ENCODE measurements around the gene PARD3.

PARD3 gene

DNA sequence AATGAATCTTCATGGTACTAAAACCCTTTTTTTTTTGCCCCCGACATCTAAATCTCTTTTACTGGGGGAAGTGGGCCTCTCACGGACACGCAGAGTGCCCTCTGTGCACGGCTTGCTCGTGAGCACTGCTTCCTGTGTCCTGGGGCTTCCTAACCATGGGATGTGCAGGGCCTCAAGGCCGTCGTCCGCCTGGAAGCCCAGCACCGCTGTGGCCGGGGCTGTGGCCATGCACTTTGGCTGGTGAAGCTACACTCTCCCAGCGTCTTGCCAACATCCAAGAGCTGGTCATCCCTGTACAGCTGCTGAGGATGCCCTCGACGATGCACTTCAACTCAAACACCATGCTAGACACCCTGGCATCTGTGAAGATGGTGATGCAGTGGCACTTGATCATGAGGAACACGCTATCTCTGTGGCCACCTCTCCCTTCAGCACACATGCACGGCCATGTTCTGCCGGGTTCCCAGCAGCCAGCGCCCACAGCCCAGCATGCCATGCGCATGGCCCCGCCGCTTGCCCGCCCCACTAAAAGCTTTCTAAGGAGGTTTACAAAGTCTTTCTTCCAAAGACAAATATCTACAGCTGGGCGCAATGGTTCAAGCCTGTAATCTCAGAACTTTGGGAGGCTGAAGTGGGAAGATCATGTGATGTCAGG is 326.5 kb downstream of the PARD3 start:
- H3K4me3 Mint-ChIP-seq: no peak overlapping the region

DNA sequence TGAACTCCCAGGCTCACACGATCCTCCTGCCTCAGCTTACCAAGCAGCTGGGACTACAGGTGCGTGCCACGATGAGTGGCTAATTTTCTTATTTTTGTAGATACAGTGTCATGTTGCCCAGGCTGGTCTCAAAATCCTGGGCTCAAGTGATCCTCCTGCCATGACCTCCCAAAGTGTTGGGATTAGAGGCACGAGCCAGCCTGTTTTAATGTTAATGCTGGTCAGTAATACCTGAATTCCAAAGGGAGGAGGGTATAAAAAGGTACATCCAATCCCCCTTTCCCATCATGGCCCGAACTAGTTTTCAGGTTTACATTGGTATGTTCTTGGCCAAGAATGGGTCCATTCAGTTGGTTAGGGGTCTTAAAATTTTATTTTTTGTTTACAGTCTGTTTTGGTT is 329.1 kb downstream of the PARD3 start:
- no peak for ATAC-seq
- DNase-seq (ENCODE audit: low spot score in 2 of 2): no peak
- Mint-ChIP-seq H3K27ac (no peak overlapping the region), H3K4me1 (no peaks in the 10 kb centered on the region), H3K4me3 (no peak overlapping the region), H3K36me3 (no peaks in the 10 kb centered on the region), H3K9me3 (no peaks in the 10 kb centered on the region)

More for the DNA sequence above, 326.5 kb downstream of the PARD3 start:
- Mint-ChIP-seq H3K4me1 (no peaks in the 10 kb centered on the region), H3K27ac (no peak overlapping the region), H3K36me3 (no peaks in the 10 kb centered on the region), H3K9me3 (no peaks in the 10 kb centered on the region)
- DNase-seq (ENCODE audit: low spot score in 2 of 2): no peak
- ATAC-seq: no peak

DNA sequence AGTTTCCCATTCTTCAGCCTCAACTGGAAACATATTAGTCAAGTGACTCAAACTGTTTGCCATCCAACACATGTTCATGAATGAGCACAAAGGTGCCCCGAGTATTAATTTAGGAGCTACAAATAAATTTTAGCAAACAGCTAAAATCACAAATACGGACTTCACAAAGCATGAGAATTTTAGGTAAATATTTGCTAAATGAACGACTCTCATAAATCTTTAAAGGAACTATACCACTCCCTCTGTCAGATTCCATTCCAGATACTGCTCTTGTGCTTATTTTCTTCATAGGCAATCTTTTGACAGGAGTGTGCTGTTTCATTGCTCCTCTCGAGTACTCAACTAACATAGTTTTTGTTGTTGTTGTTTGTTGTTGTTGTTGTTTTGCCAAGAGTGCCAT is 330.9 kb downstream of the PARD3 start:
- no peaks in the 10 kb centered on the region for H3K9me3 Mint-ChIP-seq
- H3K27ac Mint-ChIP-seq: no peak overlapping the region
- no peaks in the 10 kb centered on the region for H3K4me1 Mint-ChIP-seq
- DNase-seq (ENCODE audit: low spot score in 2 of 2): no peak
- H3K4me3 Mint-ChIP-seq: no peak overlapping the region
- H3K36me3 Mint-ChIP-seq: no peaks in the 10 kb centered on the region
- no peak for ATAC-seq

DNA sequence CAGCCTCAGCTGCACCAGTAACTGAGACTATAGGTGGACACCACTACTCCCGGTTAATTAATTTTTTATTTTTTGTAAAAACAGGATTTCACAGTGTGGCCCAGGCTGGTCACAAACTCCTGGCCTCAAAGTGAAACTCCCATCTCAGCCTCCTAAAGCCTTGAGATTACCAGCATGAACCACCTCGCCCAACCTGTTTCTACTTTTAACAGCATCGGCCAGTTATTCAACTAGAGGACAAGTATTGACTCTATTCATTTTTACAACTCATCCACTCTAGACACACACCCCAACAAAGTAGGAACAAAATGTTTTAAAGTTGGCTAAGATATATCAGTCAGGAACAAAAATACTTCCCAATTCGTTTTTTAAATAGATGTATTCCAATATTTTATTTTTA is 334.8 kb downstream of the PARD3 start:
- no peaks in the 10 kb centered on the region for H3K4me1 Mint-ChIP-seq
- DNase-seq (ENCODE audit: low spot score in 2 of 2) (no peak), ATAC-seq (no peak)
- H3K9me3 Mint-ChIP-seq: no peaks in the 10 kb centered on the region
- no peaks in the 10 kb centered on the region for H3K36me3 Mint-ChIP-seq
- H3K4me3 Mint-ChIP-seq: no peak overlapping the region
- H3K27ac Mint-ChIP-seq: no peak overlapping the region

DNA sequence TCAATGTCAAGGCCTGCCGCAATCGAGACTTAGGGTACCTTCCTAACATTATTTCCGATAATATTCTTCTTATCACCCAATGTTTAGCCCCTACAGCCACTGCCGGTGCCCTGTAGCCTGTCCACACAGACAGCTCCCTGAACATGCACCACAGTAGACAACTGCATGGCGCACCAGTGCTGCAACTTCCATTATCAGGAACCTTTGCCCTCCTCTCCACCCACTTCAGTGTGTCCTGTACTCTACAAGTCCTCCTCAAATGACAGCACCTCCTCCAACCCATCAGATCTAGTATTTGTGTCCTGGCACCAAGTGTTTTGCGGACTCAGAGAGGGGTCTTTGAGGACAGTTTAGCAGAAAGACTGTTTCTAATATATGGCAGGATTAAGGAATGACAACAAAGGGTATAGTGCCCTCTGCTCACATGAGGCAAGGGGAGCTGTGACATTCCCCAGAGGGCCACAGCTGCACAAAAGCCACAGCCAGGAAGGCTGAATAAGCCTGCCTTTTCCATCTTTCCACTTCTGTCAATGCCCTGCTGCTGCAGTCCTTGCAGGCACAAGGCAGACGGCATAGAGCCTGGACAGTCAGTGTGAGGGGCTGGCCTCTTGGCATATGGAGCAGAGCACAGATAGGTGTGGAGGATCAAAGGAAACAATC is 335.4 kb downstream of the PARD3 start:
- no peak for DNase-seq (ENCODE audit: low spot score in 2 of 2)
- Mint-ChIP-seq H3K27ac (no peak overlapping the region), H3K4me3 (no peak overlapping the region), H3K9me3 (no peaks in the 10 kb centered on the region), H3K36me3 (no peaks in the 10 kb centered on the region), H3K4me1 (no peaks in the 10 kb centered on the region)
- peak; percentile 11 for ATAC-seq

DNA sequence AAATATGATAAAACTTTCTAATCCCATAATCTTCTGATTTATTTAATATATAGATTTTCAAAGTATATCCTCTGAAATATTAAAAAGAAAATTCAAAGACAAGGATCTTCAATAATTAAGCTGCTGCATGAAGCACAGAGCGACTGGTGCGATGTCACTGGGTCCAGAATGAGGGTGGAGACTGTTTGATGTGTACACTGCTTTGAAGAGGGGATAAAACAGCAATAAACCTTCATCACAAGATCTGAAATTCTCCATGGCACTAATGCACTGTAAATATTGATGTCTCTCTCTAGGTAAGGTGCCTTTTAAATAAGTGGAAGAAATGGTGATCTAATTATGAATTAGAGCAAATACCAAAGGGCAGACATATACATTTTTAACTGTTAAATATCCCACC is 337.8 kb downstream of the PARD3 start:
- Mint-ChIP-seq H3K4me3 (no peak overlapping the region), H3K9me3 (no peaks in the 10 kb centered on the region), H3K36me3 (no peaks in the 10 kb centered on the region), H3K4me1 (no peaks in the 10 kb centered on the region), H3K27ac (no peak overlapping the region)
- ATAC-seq (no peak), DNase-seq (ENCODE audit: low spot score in 2 of 2) (no peak)

DNA sequence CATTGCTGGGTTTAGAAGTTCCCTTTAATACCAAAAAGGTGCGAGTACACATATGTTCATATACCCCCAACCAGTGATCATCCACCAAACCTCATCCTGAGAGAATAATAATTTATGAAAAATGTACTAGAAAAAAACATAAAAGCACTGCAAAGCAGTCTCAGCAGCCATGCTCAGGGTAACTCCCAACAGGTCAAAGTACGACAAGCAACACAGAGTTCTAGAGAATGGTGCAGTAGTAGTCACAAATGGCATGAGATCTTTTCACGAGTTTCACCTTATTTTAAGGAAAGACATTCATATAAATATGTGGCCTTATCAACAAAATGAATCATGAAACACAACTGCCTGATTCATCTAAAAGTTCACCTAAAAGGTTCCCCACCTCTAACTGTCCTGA is 338.5 kb downstream of the PARD3 start:
- ATAC-seq: no peak
- H3K4me1 Mint-ChIP-seq: no peaks in the 10 kb centered on the region
- H3K9me3 Mint-ChIP-seq: no peaks in the 10 kb centered on the region
- no peak for DNase-seq (ENCODE audit: low spot score in 2 of 2)
- no peaks in the 10 kb centered on the region for H3K36me3 Mint-ChIP-seq
- no peak overlapping the region for H3K27ac Mint-ChIP-seq
- H3K4me3 Mint-ChIP-seq: no peak overlapping the region

DNA sequence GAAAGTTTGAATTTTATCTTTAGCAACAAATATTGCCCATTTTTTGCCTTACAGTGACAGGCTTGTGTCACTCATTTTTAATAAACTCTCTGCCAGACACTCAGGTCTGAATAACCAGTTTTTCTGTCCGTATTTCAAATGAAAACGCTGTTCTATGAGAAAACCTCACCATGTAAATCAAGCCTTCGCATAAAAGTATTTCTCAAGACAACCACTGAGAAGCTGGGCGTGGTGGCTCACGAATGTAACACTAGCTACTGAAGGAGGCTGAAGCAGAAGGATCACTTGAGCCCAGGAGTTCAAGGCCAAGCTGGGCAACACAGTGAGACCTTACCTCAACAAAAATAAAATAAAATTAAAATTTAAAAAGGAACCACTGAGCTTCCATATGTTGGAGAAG is 339.3 kb downstream of the PARD3 start:
- no peak for DNase-seq (ENCODE audit: low spot score in 2 of 2)
- no peaks in the 10 kb centered on the region for H3K9me3 Mint-ChIP-seq
- H3K27ac Mint-ChIP-seq: no peak overlapping the region
- H3K36me3 Mint-ChIP-seq: no peaks in the 10 kb centered on the region
- no peak for ATAC-seq
- H3K4me1 Mint-ChIP-seq: no peaks in the 10 kb centered on the region
- H3K4me3 Mint-ChIP-seq: no peak overlapping the region

DNA sequence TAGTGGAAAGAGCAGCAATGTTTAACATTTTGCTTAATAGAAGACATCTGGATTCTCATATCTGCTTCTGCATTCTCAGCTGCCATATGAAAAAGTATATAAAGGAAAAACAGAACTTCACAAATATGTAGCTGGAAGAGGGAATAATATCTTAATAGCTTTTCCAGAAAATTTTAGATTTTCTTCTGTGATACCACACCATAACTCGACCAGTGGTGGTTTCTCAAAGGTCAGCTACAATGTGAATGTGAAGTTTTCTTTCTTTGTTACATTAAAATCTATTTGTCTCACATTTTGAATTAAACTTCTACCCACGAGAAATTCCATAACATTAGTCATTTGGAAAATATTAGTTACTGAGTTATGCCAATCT is 339.8 kb downstream of the PARD3 start:
- Mint-ChIP-seq H3K4me1 (no peaks in the 10 kb centered on the region), H3K9me3 (no peaks in the 10 kb centered on the region), H3K4me3 (no peak overlapping the region), H3K27ac (no peak overlapping the region), H3K36me3 (no peaks in the 10 kb centered on the region)
- ATAC-seq: no peak
- DNase-seq (ENCODE audit: low spot score in 2 of 2): no peak

DNA sequence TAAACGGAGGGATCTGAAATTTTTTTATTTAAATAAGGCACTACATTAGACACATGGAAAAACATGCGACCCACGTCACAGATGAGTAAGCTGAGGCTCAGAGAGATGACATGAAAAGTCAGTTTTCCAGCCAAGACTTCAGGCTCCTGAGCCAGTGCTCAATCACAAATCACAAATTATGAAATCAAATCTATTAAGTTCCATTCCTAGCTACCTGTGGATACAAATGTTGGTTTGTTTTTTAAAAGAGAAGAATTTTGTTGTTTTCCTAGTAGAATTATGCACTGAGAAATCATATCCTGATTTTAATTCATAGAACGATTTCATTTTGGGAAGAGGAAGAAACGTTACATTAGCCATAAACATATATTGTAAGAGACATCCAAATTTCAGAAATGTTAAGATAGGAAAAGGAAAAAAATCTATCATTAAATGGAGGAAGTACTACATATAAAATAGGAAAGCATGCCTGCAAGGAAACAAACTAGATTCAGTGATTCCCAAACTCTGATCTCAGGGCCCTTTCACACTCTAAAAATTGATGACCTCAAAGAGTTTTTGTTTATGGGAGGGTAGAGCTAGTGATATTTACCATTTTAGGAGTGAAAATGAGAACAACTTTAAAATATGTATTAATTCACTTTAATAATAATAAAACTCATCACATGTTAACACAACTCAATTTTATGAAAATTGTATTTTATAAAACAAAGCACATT is 340.4 kb downstream of the PARD3 start:
- no peaks in the 10 kb centered on the region for H3K9me3 Mint-ChIP-seq
- no peaks in the 10 kb centered on the region for H3K4me1 Mint-ChIP-seq
- H3K4me3 Mint-ChIP-seq: no peak overlapping the region
- DNase-seq (ENCODE audit: low spot score in 2 of 2) (no peak), ATAC-seq (no peak)
- H3K27ac Mint-ChIP-seq: no peak overlapping the region
- no peaks in the 10 kb centered on the region for H3K36me3 Mint-ChIP-seq

DNA sequence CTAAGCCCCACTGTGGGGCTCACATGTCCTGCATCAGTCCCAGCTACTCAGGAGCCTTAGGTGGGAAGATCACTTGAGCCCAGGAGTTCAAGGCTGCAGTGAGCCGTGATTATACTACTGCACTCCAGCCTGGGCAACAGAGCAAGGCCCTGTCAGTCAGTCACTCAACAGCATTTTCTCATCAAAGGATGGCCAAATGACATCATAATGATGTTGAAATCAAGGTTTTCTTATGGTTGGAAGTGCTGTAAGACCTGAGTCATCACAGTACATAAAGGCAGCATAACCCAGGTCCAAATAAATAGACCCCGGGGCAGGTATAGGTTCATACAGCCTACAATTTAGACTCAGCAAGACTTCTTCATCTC is 341.1 kb downstream of the PARD3 start:
- no peak overlapping the region for H3K27ac Mint-ChIP-seq
- H3K36me3 Mint-ChIP-seq: no peaks in the 10 kb centered on the region
- H3K4me1 Mint-ChIP-seq: no peaks in the 10 kb centered on the region
- ATAC-seq (no peak), DNase-seq (ENCODE audit: low spot score in 2 of 2) (no peak)
- no peak overlapping the region for H3K4me3 Mint-ChIP-seq
- no peaks in the 10 kb centered on the region for H3K9me3 Mint-ChIP-seq

DNA sequence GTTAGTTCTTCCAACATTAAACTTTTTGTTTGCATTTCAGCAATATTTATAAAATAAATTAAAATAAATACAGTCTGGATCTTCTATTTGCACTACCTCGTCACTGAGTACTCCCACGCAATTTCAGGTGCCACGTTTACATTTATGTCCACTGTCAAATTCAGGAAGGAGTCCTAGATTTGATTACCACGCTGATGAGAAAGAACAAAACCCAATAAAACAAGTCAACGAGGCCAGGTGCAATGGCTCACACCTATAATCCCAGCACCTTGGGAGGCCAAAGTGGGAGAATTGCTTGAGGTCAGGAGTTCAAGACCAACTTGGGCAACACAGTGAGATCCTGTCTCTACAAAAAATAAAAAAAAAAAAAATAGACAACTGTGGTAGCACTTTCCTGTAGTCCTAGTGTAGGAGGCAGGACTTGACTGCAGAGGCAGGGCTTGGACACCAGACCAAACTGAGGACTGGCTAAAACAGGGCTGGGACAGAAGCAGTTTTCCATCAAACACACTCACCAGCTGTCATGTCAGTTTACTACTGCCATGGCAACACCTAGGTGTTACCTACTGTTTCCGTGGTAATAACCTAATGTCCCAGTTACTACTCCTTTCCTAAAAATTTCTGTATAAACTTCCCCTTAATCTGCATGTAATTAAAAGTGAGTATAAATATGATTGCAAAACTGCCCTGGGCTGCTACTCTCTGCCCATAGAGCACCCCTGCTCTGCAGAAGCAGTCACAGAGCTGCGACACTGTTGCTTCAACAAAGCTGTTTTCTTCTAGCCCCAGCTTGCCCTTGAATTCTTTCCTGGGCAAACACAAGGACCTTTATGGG is 341.7 kb downstream of the PARD3 start:
- DNase-seq (ENCODE audit: low spot score in 2 of 2): no peak
- Mint-ChIP-seq H3K36me3 (no peaks in the 10 kb centered on the region), H3K4me1 (no peaks in the 10 kb centered on the region), H3K27ac (no peak overlapping the region), H3K4me3 (no peak overlapping the region), H3K9me3 (no peaks in the 10 kb centered on the region)
- peak; percentile 36 for ATAC-seq

DNA sequence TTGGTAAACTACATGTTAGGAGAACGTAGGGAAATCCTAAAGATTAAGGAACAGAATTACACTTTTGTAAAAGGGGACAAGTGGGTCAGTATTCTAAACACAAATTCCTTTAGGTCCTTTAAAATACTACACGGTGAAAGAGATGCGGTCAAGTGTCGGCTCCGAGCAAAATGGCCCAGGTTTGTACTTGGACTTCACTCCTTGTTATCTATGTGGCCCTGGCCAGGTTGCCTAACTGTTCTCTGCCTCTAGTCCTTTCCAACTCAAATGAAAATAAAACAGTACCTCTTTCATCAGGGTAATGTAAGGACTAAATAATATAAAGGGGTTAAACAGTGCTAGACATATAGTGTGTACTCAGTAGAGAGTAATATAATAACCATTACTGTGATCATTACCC is 344.8 kb downstream of the PARD3 start:
- Mint-ChIP-seq H3K36me3 (no peaks in the 10 kb centered on the region), H3K9me3 (no peaks in the 10 kb centered on the region), H3K4me3 (no peak overlapping the region), H3K27ac (no peak overlapping the region), H3K4me1 (no peaks in the 10 kb centered on the region)
- DNase-seq (ENCODE audit: low spot score in 2 of 2): no peak
- no peak for ATAC-seq

DNA sequence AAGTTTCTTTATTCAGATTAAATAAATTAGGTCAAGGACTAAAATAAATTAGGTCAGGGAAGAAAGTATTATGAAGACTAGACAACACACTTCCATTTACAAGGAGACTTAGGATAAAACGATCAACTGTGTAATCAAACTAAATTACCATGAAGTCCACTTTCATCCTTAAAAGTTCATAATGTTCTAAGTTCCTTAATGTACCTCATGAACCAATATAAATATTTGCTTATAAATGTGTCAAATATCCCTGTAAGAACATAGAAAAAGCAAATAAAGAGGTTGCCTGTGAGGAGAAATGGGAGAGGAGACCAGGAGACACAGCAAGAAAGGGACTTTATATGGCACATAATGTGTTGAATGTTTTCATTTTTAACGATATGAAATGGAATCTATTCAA is 345.6 kb downstream of the PARD3 start:
- H3K36me3 Mint-ChIP-seq: no peaks in the 10 kb centered on the region
- no peaks in the 10 kb centered on the region for H3K4me1 Mint-ChIP-seq
- no peak overlapping the region for H3K4me3 Mint-ChIP-seq
- no peak overlapping the region for H3K27ac Mint-ChIP-seq
- DNase-seq (ENCODE audit: low spot score in 2 of 2) (no peak), ATAC-seq (no peak)
- H3K9me3 Mint-ChIP-seq: no peaks in the 10 kb centered on the region

DNA sequence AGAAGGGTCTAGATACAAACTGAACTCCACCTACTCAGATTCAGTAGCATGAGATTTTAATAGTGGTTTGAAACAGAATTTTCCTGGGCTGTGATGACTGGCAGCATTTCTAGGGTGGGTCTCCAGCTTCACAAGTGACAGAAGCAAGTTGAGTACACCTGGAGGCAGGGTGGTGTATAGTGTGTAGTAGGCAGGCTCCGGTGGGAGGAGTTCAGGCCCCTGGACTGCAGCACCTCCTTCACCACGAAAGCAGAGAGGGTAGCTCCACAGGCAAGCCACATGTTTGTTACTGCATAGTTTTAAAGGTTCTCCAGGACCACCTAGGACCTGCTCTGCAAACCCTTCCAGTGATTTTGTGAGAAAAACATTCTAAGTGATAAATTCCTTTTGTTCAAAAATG is 347.2 kb downstream of the PARD3 start:
- Mint-ChIP-seq H3K9me3 (no peaks in the 10 kb centered on the region), H3K4me1 (no peaks in the 10 kb centered on the region), H3K4me3 (no peak overlapping the region), H3K36me3 (no peaks in the 10 kb centered on the region), H3K27ac (no peak overlapping the region)
- no peak for DNase-seq (ENCODE audit: low spot score in 2 of 2)
- no peak for ATAC-seq

Measured in stimulated activated effector memory CD8-positive, alpha-beta T cell treated with anti-CD3 and anti-CD28 coated beads, Interleukin-12 subunit alpha, Interleukin-12 subunit beta, amount 100 ng/mL, for 72 hours (primary cell).